H1 (cell line): ENCODE data around the gene GRM7. TPM values are rescaled to one million over a fixed set of nuclear protein-coding genes. Genes with fewer than 3 reads are reported as not detected.

Source experiments
- ASH2L ChIP-seq: fragments of 200-600, 300-600 bp; sonication (generic); IDR thresholded peaks from one replicate; pipeline ENCODE4 v1.7.1; 2017; ENCODE audit warnings: low read length
- BACH1 ChIP-seq: IDR thresholded peaks from 2 replicates; pipeline ENCODE4 v1.6.1; 2012; ENCODE audit warnings: low read length, improper control_type of control experiment
- CHD1 ChIP-seq: IDR thresholded peaks from 2 replicates; pipeline ENCODE4 v1.6.1; 2012; ENCODE audit warnings: low read depth, low read length, improper control_type of control experiment
- CTBP2 ChIP-seq: IDR thresholded peaks from 2 replicates; pipeline ENCODE4 v1.7.0; 2011; ENCODE audit warnings: borderline replicate concordance, mild to moderate bottlenecking, moderate library complexity, mixed read lengths, low read length; ENCODE audit not compliant: insufficient read depth, insufficient read length
- EGR1 ChIP-seq: IDR thresholded peaks from 2 replicates; pipeline ENCODE4 v1.6.1; 2011; ENCODE audit warnings: low read depth, low read length, borderline replicate concordance
- JUN ChIP-seq: IDR thresholded peaks from 2 replicates; pipeline ENCODE4 v1.6.1; 2011; ENCODE audit warnings: low read depth, mild to moderate bottlenecking, improper control_type of control experiment, low read length
- KDM5A ChIP-seq: fragments of 200-600 bp; IDR thresholded peaks from 2 replicates; pipeline ENCODE4 v1.7.1; 2012; ENCODE audit warnings: mild to moderate bottlenecking, low read length, inconsistent platforms, mixed read lengths
- POLR2AphosphoS5 ChIP-seq: IDR thresholded peaks from 2 replicates; pipeline ENCODE4 v1.6.1; 2011; ENCODE audit warnings: low read depth, low read length
- TEAD4 ChIP-seq: IDR thresholded peaks from 2 replicates; pipeline ENCODE4 v1.6.1; 2012; ENCODE audit warnings: low read depth, low read length, inconsistent platforms, mixed read lengths
- polyA plus RNA-seq, 7 experiments: library from polyadenylated mRNA; depleted of rRNA in 3 of 7; stranded (reverse) in 5 of 7; unstranded in 2 of 7; fragments of >200 nt in 5 of 7; fragments of 200-250 nt in 2 of 7; gene quantifications; 1 replicate in 5 of 7; 2 replicates in 1 of 7; 4 replicates in 1 of 7; pipeline versions ENCODE4 v1.2.1 to v1.2.3, GENCODE V29; 2011 to 2013; ENCODE audit warnings: missing spikeins in 2 of 7, mixed read lengths in 2 of 7
- total RNA-seq: library from RNA; stranded (reverse); fragmentation: NEBNext Ultra II Directional; extraction: Animal tissue kit (Norgen Biotek cat#: 25700); gene quantifications from 2 replicates; pipeline ENCODE4 v1.2.1, GENCODE V29; 2021
- TF ChIP-seq, protein P1 (sequence below): fragments of 300-600 bp; sonication (generic); IDR thresholded peaks from 2 replicates; pipeline ENCODE4 v1.7.1; 2012; ENCODE audit warnings: low read length, moderate library complexity, mild to moderate bottlenecking, inconsistent platforms; ENCODE audit not compliant: insufficient replicate concordance

GRM7 gene
- total and polyA plus RNA-seq, 2 of the 8 experiments (the other 6 are each of a cell fraction or from before 2014, with no cell fraction given) = 0.17 to 0.24 TPM

DNA sequence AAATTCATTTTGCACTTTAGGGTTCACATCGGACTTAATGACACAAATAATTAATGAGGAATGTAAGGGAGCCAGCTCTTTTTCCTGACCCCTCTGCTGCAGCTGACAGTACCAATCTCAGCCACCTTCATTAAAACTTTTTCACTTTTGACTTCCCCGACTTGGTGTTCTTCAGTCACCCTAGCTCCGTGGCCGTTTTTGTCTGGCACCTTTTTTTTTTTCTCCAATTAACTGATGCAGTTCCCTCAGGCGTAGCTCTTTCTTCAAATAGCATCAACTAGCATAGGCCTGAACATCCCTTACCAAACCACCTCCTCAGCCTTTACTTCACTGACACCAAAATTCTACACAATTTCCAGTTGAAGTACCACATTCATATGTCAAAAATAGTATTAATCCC is 350.8 kb downstream of the GRM7 start (continued):
- TF ChIP-seq, protein P1, sequence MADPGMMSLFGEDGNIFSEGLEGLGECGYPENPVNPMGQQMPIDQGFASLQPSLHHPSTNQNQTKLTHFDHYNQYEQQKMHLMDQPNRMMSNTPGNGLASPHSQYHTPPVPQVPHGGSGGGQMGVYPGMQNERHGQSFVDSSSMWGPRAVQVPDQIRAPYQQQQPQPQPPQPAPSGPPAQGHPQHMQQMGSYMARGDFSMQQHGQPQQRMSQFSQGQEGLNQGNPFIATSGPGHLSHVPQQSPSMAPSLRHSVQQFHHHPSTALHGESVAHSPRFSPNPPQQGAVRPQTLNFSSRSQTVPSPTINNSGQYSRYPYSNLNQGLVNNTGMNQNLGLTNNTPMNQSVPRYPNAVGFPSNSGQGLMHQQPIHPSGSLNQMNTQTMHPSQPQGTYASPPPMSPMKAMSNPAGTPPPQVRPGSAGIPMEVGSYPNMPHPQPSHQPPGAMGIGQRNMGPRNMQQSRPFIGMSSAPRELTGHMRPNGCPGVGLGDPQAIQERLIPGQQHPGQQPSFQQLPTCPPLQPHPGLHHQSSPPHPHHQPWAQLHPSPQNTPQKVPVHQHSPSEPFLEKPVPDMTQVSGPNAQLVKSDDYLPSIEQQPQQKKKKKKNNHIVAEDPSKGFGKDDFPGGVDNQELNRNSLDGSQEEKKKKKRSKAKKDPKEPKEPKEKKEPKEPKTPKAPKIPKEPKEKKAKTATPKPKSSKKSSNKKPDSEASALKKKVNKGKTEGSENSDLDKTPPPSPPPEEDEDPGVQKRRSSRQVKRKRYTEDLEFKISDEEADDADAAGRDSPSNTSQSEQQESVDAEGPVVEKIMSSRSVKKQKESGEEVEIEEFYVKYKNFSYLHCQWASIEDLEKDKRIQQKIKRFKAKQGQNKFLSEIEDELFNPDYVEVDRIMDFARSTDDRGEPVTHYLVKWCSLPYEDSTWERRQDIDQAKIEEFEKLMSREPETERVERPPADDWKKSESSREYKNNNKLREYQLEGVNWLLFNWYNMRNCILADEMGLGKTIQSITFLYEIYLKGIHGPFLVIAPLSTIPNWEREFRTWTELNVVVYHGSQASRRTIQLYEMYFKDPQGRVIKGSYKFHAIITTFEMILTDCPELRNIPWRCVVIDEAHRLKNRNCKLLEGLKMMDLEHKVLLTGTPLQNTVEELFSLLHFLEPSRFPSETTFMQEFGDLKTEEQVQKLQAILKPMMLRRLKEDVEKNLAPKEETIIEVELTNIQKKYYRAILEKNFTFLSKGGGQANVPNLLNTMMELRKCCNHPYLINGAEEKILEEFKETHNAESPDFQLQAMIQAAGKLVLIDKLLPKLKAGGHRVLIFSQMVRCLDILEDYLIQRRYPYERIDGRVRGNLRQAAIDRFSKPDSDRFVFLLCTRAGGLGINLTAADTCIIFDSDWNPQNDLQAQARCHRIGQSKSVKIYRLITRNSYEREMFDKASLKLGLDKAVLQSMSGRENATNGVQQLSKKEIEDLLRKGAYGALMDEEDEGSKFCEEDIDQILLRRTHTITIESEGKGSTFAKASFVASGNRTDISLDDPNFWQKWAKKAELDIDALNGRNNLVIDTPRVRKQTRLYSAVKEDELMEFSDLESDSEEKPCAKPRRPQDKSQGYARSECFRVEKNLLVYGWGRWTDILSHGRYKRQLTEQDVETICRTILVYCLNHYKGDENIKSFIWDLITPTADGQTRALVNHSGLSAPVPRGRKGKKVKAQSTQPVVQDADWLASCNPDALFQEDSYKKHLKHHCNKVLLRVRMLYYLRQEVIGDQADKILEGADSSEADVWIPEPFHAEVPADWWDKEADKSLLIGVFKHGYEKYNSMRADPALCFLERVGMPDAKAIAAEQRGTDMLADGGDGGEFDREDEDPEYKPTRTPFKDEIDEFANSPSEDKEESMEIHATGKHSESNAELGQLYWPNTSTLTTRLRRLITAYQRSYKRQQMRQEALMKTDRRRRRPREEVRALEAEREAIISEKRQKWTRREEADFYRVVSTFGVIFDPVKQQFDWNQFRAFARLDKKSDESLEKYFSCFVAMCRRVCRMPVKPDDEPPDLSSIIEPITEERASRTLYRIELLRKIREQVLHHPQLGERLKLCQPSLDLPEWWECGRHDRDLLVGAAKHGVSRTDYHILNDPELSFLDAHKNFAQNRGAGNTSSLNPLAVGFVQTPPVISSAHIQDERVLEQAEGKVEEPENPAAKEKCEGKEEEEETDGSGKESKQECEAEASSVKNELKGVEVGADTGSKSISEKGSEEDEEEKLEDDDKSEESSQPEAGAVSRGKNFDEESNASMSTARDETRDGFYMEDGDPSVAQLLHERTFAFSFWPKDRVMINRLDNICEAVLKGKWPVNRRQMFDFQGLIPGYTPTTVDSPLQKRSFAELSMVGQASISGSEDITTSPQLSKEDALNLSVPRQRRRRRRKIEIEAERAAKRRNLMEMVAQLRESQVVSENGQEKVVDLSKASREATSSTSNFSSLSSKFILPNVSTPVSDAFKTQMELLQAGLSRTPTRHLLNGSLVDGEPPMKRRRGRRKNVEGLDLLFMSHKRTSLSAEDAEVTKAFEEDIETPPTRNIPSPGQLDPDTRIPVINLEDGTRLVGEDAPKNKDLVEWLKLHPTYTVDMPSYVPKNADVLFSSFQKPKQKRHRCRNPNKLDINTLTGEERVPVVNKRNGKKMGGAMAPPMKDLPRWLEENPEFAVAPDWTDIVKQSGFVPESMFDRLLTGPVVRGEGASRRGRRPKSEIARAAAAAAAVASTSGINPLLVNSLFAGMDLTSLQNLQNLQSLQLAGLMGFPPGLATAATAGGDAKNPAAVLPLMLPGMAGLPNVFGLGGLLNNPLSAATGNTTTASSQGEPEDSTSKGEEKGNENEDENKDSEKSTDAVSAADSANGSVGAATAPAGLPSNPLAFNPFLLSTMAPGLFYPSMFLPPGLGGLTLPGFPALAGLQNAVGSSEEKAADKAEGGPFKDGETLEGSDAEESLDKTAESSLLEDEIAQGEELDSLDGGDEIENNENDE = no peak
- TF ChIP-seq EGR1 (no peak), ASH2L (no peak), POLR2AphosphoS5 (no peak), CHD1 (no peak), CTBP2 (no peak), JUN (no peak), TEAD4 (no peak), KDM5A (no peak), BACH1 (no peak)
